SU-DHL-6 (cell line): Measurements from ENCODE around the gene CYBRD1.

Experiments
- H2AFZ ChIP-seq: fragments of 200-600 bp; sonication (generic); 2 replicates; pipeline ENCODE4 v1.6.1; 2014; ENCODE audit warnings: low read depth, mild to moderate bottlenecking, moderate library complexity, mixed read lengths, antibody characterized with exemption, low read length; ENCODE audit not compliant: severe bottlenecking
- H3F3A ChIP-seq: fragments of 200-600 bp; shearing (Covaris generic); 2 replicates; pipeline ENCODE4 v1.6.0; 2016; ENCODE audit warnings: antibody characterized with exemption, mild to moderate bottlenecking; ENCODE audit not compliant: insufficient read depth
- H3K27ac ChIP-seq: fragments of 200-600 bp; sonication (generic); 2 replicates; pipeline ENCODE4 v1.5.1; 2016; ENCODE audit warnings: low read depth, mild to moderate bottlenecking, low read length, moderate library complexity, mixed read lengths
- H3K27me3 ChIP-seq: fragments of 200-600 bp; sonication (generic), shearing (Covaris generic); 2 replicates; pipeline ENCODE4 v1.6.0; 2014; ENCODE audit warnings: mild to moderate bottlenecking, low read length
- H3K36me3 ChIP-seq: fragments of 200-600 bp; sonication (generic); 2 replicates; pipeline ENCODE4 v1.6.1; 2014; ENCODE audit warnings: mild to moderate bottlenecking, low read length, mixed read lengths
- H3K4me2 ChIP-seq: fragments of 300-600, 200-600 bp; shearing (Covaris generic), sonication (generic); 2 replicates; pipeline ENCODE4 v1.6.0; 2014; ENCODE audit warnings: low read length, low read depth, mild to moderate bottlenecking; ENCODE audit not compliant: poor library complexity, severe bottlenecking
- H3K4me3 ChIP-seq: fragments of 200-600 bp; sonication (generic); 2 replicates; pipeline ENCODE4 v1.5.1; 2014; ENCODE audit warnings: antibody characterized with exemption, low read length, mild to moderate bottlenecking, mixed read lengths; ENCODE audit not compliant: insufficient read depth, poor library complexity, severe bottlenecking
- H3K79me2 ChIP-seq: fragments of 200-600 bp; sonication (generic); 2 replicates; pipeline ENCODE4 v1.6.1; 2014; ENCODE audit warnings: mild to moderate bottlenecking, low read length, moderate library complexity; ENCODE audit not compliant: insufficient read depth
- H3K9ac ChIP-seq: fragments of 200-600 bp; sonication (generic); 2 replicates; pipeline ENCODE4 v1.7.0; 2014; ENCODE audit warnings: mild to moderate bottlenecking, low read length
- H3K9me2 ChIP-seq: fragments of 200-600 bp; sonication (generic); replicated peaks from 2 replicates; pipeline ENCODE4 v1.6.1; 2014; ENCODE audit warnings: low read length; ENCODE audit not compliant: insufficient read depth
- H3K9me3 ChIP-seq: fragments of 200-600 bp; sonication (generic); 2 replicates; pipeline ENCODE4 v1.6.1; 2014; ENCODE audit warnings: low read length, mixed read lengths; ENCODE audit not compliant: insufficient read depth
- H4K20me1 ChIP-seq: fragments of 200-600 bp; sonication (generic); 2 replicates; pipeline ENCODE4 v1.6.1; 2014; ENCODE audit warnings: low read depth, mild to moderate bottlenecking, antibody characterized with exemption, low read length, moderate library complexity, mixed read lengths
- EZH2phosphoT487 ChIP-seq: fragments of 200-600 bp; sonication (generic), shearing (Covaris generic); conservative IDR thresholded peaks from 2 replicates; pipeline ENCODE4 v1.6.1; 2018; ENCODE audit warnings: mild to moderate bottlenecking, antibody characterized with exemption, low read length, moderate library complexity, mixed read lengths
- TF ChIP-seq, protein P1 (sequence below): fragments of 200-600 bp; sonication (generic); IDR thresholded peaks from one replicate; pipeline ENCODE4 v1.5.1; 2017; ENCODE audit warnings: antibody characterized with exemption, mild to moderate bottlenecking, low read length, moderate library complexity; ENCODE audit not compliant: insufficient read depth, poor library complexity, severe bottlenecking

The CYBRD1 gene

DNA sequence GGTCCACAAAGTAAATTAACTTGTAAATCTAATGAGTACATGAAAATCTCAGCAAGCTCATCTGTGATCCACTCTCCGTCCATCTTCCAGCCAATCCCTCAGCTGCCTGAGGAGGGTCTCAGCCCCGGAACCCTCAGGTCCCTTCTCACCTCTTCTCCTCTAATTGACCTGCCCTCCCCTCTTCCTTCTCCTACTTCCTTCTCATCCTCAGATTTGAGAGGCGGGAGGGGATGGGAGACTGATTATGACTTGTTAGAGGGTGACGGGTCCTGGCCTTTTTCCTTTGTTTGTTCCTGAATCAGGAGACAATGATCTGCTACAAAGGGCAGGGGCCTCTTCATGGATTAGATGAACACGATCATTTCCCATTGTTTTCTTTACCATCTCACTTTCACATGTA, 80.1 kb downstream of the CYBRD1 start:
- Histone ChIP-seq H3K9me3 (no peaks in the 10 kb centered on the region), H2AFZ (no peak overlapping the region), H3K36me3 (no peaks in the 10 kb centered on the region), H3K9me2 (no peaks in the 10 kb centered on the region), H4K20me1 (no peaks in the 10 kb centered on the region), H3K4me3 (no peak overlapping the region), H3F3A (no peaks in the 10 kb centered on the region), H3K27me3 (no peaks in the 10 kb centered on the region), H3K79me2 (no peaks in the 10 kb centered on the region), H3K4me2 (no peak overlapping the region), H3K27ac (no peak overlapping the region), H3K9ac (no peak overlapping the region)
- no peak for TF ChIP-seq EZH2phosphoT487
- TF ChIP-seq, protein P1, sequence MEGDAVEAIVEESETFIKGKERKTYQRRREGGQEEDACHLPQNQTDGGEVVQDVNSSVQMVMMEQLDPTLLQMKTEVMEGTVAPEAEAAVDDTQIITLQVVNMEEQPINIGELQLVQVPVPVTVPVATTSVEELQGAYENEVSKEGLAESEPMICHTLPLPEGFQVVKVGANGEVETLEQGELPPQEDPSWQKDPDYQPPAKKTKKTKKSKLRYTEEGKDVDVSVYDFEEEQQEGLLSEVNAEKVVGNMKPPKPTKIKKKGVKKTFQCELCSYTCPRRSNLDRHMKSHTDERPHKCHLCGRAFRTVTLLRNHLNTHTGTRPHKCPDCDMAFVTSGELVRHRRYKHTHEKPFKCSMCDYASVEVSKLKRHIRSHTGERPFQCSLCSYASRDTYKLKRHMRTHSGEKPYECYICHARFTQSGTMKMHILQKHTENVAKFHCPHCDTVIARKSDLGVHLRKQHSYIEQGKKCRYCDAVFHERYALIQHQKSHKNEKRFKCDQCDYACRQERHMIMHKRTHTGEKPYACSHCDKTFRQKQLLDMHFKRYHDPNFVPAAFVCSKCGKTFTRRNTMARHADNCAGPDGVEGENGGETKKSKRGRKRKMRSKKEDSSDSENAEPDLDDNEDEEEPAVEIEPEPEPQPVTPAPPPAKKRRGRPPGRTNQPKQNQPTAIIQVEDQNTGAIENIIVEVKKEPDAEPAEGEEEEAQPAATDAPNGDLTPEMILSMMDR = no peak
